ENCODE results near the gene PSAT1.

DNA sequence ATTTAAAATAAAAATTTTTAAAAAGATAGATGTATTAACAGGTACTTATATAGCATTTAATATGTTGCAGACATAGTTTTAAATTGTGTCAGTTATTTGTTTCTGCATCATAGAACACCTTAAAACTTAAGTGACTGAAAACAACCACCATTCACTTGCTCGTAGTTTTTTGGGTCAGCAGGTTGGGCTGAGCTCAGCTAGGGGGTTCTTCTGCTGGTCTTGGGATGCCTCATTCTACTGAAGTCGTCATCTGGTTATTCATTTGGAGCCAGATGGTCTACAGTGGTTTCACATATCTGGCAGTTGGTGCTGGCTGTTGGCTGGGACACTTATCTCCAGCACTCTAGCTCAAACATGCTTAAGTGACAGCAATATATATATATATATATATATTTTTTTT lies 29.6 kb downstream of the PSAT1 start:
- TF ChIP-seq, protein P1, sequence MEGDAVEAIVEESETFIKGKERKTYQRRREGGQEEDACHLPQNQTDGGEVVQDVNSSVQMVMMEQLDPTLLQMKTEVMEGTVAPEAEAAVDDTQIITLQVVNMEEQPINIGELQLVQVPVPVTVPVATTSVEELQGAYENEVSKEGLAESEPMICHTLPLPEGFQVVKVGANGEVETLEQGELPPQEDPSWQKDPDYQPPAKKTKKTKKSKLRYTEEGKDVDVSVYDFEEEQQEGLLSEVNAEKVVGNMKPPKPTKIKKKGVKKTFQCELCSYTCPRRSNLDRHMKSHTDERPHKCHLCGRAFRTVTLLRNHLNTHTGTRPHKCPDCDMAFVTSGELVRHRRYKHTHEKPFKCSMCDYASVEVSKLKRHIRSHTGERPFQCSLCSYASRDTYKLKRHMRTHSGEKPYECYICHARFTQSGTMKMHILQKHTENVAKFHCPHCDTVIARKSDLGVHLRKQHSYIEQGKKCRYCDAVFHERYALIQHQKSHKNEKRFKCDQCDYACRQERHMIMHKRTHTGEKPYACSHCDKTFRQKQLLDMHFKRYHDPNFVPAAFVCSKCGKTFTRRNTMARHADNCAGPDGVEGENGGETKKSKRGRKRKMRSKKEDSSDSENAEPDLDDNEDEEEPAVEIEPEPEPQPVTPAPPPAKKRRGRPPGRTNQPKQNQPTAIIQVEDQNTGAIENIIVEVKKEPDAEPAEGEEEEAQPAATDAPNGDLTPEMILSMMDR (IDR thresholded peaks at IDR 0.05) = no peak
- no peak for TF ChIP-seq POLR2A (IDR thresholded peaks at IDR 0.05)
